PC-9 (cell line): ENCODE results near the gene DAAM1. TPM values are rescaled to one million over a fixed set of nuclear protein-coding genes. Genes with fewer than 3 reads are reported as not detected.

Source experiments
- BruUV-seq: library from RNA; stranded (reverse); fragments of 400-500 nt; replicated peaks from 2 replicates; lab custom pipeline; 2021; lab: Mats Ljungman, UMichigan
- CTCF ChIA-PET: fragments of 300-600 bp; sonication (Branson Sonifier 250); formaldehyde crosslinking; loops from one replicate; lab custom pipeline; 2022; ENCODE audit warnings: antibody characterized with exemption; lab: Charles Lee
- POLR2A ChIA-PET: fragments of 300-600 bp; sonication (Branson Sonifier 250); formaldehyde crosslinking; loops from one replicate; lab custom pipeline; 2022; ENCODE audit warnings: antibody characterized with exemption; ENCODE audit not compliant: unreplicated experiment; lab: Charles Lee
- DNase-seq, 2 experiments: peaks; one replicate each; pipeline versions ENCODE4 v3.0.0 to v3.0.0-alpha.2; 2015 to 2022; ENCODE audit warnings: mixed read lengths in 1 of 2
- H2AFZ ChIP-seq: fragments of 200-600 bp; sonication (generic); 2 replicates; pipeline ENCODE4 v1.8.1; 2017; ENCODE audit warnings: antibody characterized with exemption
- H3F3A ChIP-seq: fragments of 200-600 bp; sonication (generic); 2 replicates; pipeline ENCODE4 v1.8.1; 2017; ENCODE audit warnings: antibody characterized with exemption, mild to moderate bottlenecking, low read depth; ENCODE audit not compliant: insufficient read depth
- H3K27ac ChIP-seq: fragments of 200-600 bp; sonication (generic); 2 replicates; pipeline ENCODE4 v1.6.1; 2016; ENCODE audit warnings: mixed run types
- H3K27me3 ChIP-seq: fragments of 200-600 bp; sonication (generic); 2 replicates; pipeline ENCODE4 v1.6.1; 2016; ENCODE audit warnings: low read depth, mixed run types; ENCODE audit not compliant: insufficient read depth
- H3K36me3 ChIP-seq: fragments of 200-600 bp; sonication (generic); 2 replicates; pipeline ENCODE4 v1.6.1; 2016; ENCODE audit warnings: low read depth, mixed run types
- H3K4me1 ChIP-seq: fragments of 200-600 bp; sonication (generic); replicated peaks from 2 replicates; pipeline ENCODE4 v1.6.1; 2016; ENCODE audit warnings: mixed run types; ENCODE audit not compliant: insufficient read depth
- H3K4me2 ChIP-seq: fragments of 200-600 bp; sonication (generic); 2 replicates; pipeline ENCODE4 v1.6.1; 2017; ENCODE audit warnings: mixed run types
- H3K4me3 ChIP-seq: fragments of 200-600 bp; sonication (generic); 2 replicates; pipeline ENCODE4 v1.6.1; 2016; ENCODE audit warnings: mixed run types
- H3K79me2 ChIP-seq: fragments of 200-600 bp; sonication (generic); 2 replicates; pipeline ENCODE4 v1.6.1; 2017; ENCODE audit warnings: low read depth, mixed run types
- H3K9me2 ChIP-seq: fragments of 200-600 bp; sonication (generic); 2 replicates; pipeline ENCODE4 v1.8.1; 2017; ENCODE audit warnings: mild to moderate bottlenecking; ENCODE audit not compliant: insufficient read depth
- H3K9me3 ChIP-seq: fragments of 200-600 bp; sonication (generic); 2 replicates; pipeline ENCODE4 v1.8.1; 2016; ENCODE audit warnings: low read depth; ENCODE audit not compliant: insufficient read depth
- H4K20me1 ChIP-seq: fragments of 200-600 bp; sonication (generic); 2 replicates; pipeline ENCODE4 v1.8.1; 2017; ENCODE audit not compliant: insufficient read depth
- CTCF ChIP-seq: fragments of 200-600 bp; sonication (generic); conservative IDR thresholded peaks from 2 replicates; pipeline ENCODE4 v1.6.1; 2017; ENCODE audit warnings: mixed run types, antibody characterized with exemption, mild to moderate bottlenecking, moderate library complexity
- EZH2 ChIP-seq: fragments of 200-600 bp; sonication (generic); IDR thresholded peaks from 2 replicates; pipeline ENCODE4 v1.8.0; 2017; ENCODE audit warnings: antibody characterized with exemption, low read depth
- intact Hi-C: fragments of 100-400 bp; cut with micrococcal nuclease; formaldehyde crosslinking; loops from one replicate; pipeline ENCODE4 v1.10.0; 2022; ENCODE audit not compliant: unreplicated experiment
- total RNA-seq: library from RNA; stranded (reverse); gene quantifications from 2 replicates; pipeline ENCODE4 v1.2.3, GENCODE V29; 2021

Gene DAAM1
- total RNA-seq, 1 experiment from 2014 or later: 70.7 TPM

- H3K79me2 ChIP-seq: no peaks in the 10 kb centered on the region
- no peak overlapping the region for H2AFZ ChIP-seq
- H3K9me2 ChIP-seq: no peaks in the 10 kb centered on the region
- H3K4me3 ChIP-seq: no peak overlapping the region
- peak overlapping the region; percentile 58 for H3K4me2 ChIP-seq
- no peaks in the 10 kb centered on the region for H3K9me3 ChIP-seq
- H3K27me3 ChIP-seq: no peaks in the 10 kb centered on the region
- BruUV-seq: no TSS peak
- peaks cover 43% of the 10 kb centered on the region for H3F3A ChIP-seq
- no peak for TF ChIP-seq EZH2
- TF ChIP-seq CTCF: no peak
- H3K27ac ChIP-seq: peak overlapping the region; percentile 75
- H4K20me1 ChIP-seq: no peaks in the 10 kb centered on the region
- POLR2A ChIA-PET: no interaction called here
- intact Hi-C loops: no loop called here
- DNase-seq: peak in 1 of 2 experiments; percentile 85
- peaks cover 63% of the 10 kb centered on the region for H3K4me1 ChIP-seq
- CTCF ChIA-PET: no interaction called here
- peaks cover 11% of the 10 kb centered on the region; the same call in 1 of the 2 replicates for H3K36me3 ChIP-seq
Observed at GRCh38 chr14:59354666-59355065, 166.2 kb downstream of the DAAM1 start.

- ChIA-PET POLR2A (no interaction called here), CTCF (no interaction called here)
- Histone ChIP-seq H3K79me2 (no peaks in the 10 kb centered on the region), H3K27ac (peak overlapping the region; percentile 75), H3K36me3 (peaks cover 11% of the 10 kb centered on the region; the same call in 1 of the 2 replicates), H3K4me1 (peaks cover 67% of the 10 kb centered on the region), H3K9me3 (no peaks in the 10 kb centered on the region), H3K27me3 (no peaks in the 10 kb centered on the region), H3K4me3 (no peak overlapping the region), H3K4me2 (peak overlapping the region; percentile 58), H3K9me2 (no peaks in the 10 kb centered on the region), H2AFZ (no peak overlapping the region), H4K20me1 (no peaks in the 10 kb centered on the region), H3F3A (peaks cover 47% of the 10 kb centered on the region)
- intact Hi-C loops: no loop called here
- DNase-seq: peak in 1 of 2 experiments; percentile 59
- no TSS peak for BruUV-seq
- TF ChIP-seq CTCF (no peak), EZH2 (no peak)
Observed at GRCh38 chr14:59355091-59355490, 166.6 kb downstream of the DAAM1 start.

DNA sequence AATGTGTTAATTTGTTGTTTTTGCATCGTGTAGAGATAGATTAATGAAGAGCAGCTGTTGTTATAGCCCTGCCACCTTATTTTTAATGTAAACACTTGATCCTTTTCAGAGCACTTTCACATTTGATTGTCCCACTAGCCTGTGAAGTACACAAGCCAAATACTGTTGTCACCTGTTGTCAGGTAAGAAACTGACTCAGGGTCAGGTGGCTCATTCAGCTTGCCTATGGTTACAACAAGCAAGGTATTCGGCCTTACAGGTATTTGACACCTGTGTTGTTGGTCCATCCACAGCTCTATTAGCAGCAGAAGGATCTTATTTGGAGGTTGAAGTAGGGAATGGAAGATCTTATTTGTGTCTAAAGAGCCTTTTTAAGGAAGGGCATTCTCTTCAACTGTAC is 167.8 kb downstream of the DAAM1 start:
- no TSS peak for BruUV-seq
- CTCF ChIA-PET: no interaction called here
- H3K4me1 ChIP-seq: peaks cover 79% of the 10 kb centered on the region

More for the DNA sequence above, 167.8 kb downstream of the DAAM1 start:
- H3K79me2 ChIP-seq: no peaks in the 10 kb centered on the region
- H2AFZ ChIP-seq: no peak overlapping the region
- H3K27me3 ChIP-seq: no peaks in the 10 kb centered on the region
- POLR2A ChIA-PET: interaction anchor here (0.6 kb wide), 2 partner anchors 9 to 31 kb away, joined by 3 to 6 read pairs; no protein-coding TSS in a partner anchor
- intact Hi-C loops: no loop called here
- H3K9me3 ChIP-seq: no peaks in the 10 kb centered on the region
- H3K27ac ChIP-seq: peak overlapping the region; percentile 82
- 0 out of 2 replicates have a peak overlapping the region, but pooled peaks have one; percentile 3 for H3K4me2 ChIP-seq
- H3K4me3 ChIP-seq: no peak overlapping the region
- no peaks in the 10 kb centered on the region for H4K20me1 ChIP-seq
- peaks cover 58% of the 10 kb centered on the region for H3F3A ChIP-seq
- H3K9me2 ChIP-seq: no peaks in the 10 kb centered on the region
- TF ChIP-seq CTCF (no peak), EZH2 (no peak)
- H3K36me3 ChIP-seq: peaks cover 10% of the 10 kb centered on the region; the same call in 1 of the 2 replicates
- DNase-seq: no peak
